Measurements from ENCODE around the gene TBC1D8. TPM values are rescaled to one million over a fixed set of nuclear protein-coding genes. Genes with fewer than 3 reads are reported as not detected.
A peak's percentile ranks its signal among the peaks of the same experiment; 100 is the strongest.

Gene TBC1D8
- total and polyA plus RNA-seq, 2 of the 13 experiments (the other 11 are each of a cell fraction or from before 2014, with no cell fraction given): 45.1 to 95.4 TPM

- in situ Hi-C loops (cut with HindIII; ENCODE audit: extremely low pct_ligation_motif_present, low pct_unique_long_range_greater_than_20kb): no loop called here
- CTCF ChIA-PET (ENCODE audit: low intra/inter-chr PET ratio, low total read pairs): no interaction called here
- no peak for DNase-seq (ENCODE audit: low spot score)
Measured at GRCh38 chr2:101114268-101114783, 36.9 kb downstream of the TBC1D8 start.

GRCh38 chr2:101113441-101114267, 37.5 kb downstream of the TBC1D8 start:
- peak; percentile 88 for DNase-seq (ENCODE audit: low spot score)
- no peak for ATAC-seq
- Histone ChIP-seq H3K36me3 (replicated peaks in 1 of 2; ENCODE audit: control insufficient read depth in 1 of 2, insufficient read depth in 2 of 2, low read length in 2 of 2) (peaks cover 0 to 7% of the 10 kb centered on the region in 2 experiments; a peak in 2 of 5 replicates), H2AFZ (ENCODE audit: low read length) (no peak overlapping the region), H3K4me2 (ENCODE audit: low read depth, low read length) (peak overlapping the region; percentile 67), H3K9me3 (ENCODE audit: low read length) (no peaks in the 10 kb centered on the region), H3K4me3 (replicated peaks in 1 of 3; ENCODE audit: insufficient read depth in 1 of 3, low read depth in 2 of 3, low read length in 3 of 3) (peak overlapping the region in 1 of 3 experiments; percentile 13; a peak in 1 of 6 replicates), H3K4me1 (ENCODE audit: insufficient read depth, low read length) (peaks cover 96% of the 10 kb centered on the region), H4K20me1 (ENCODE audit: insufficient read depth, low read length) (peaks cover 21% of the 10 kb centered on the region; the same call in 1 of the 2 replicates), H3K27ac (ENCODE audit: extremely low read length, insufficient read depth, low read length) (peak overlapping the region; percentile 100), H3K79me2 (ENCODE audit: insufficient read depth, low read length) (peaks cover 85% of the 10 kb centered on the region), H3K27me3 (ENCODE audit: control insufficient read depth in 1 of 2, insufficient read depth in 2 of 2, low read length in 2 of 2) (no peaks in the 10 kb centered on the region), H3K9ac (ENCODE audit: insufficient read depth, low read depth, low read length) (peak overlapping the region; percentile 48)
- 20% methylated on average over 10 of the region's 10 CpGs for WGBS (ENCODE audit: low lambda C conversion rate)
- POLR2A ChIA-PET: interaction anchor here (0.7 to 3.3 kb wide), 5 partner anchors 12 to 112 kb away, joined by 3 to 18 read pairs (median 4); partner anchors contain the start of gene RPL31
- in situ Hi-C loops (cut with HindIII; ENCODE audit: extremely low pct_ligation_motif_present, low pct_unique_long_range_greater_than_20kb) (no loop called here), intact Hi-C loops (cut with micrococcal nuclease; ENCODE audit: unreplicated experiment) (no loop called here)
- CTCF ChIA-PET (ENCODE audit: low intra/inter-chr PET ratio, low total read pairs): no interaction called here
- FAIRE-seq: peak; percentile 44
- no TSS peak for BruUV-seq (replicated peaks)
- TF ChIP-seq FOXK2 (IDR thresholded peaks at IDR 0.05) (no peak), ZBTB7B (CRISPR knock-in tag; IDR thresholded peaks at IDR 0.05) (peak; percentile 57; the same call in 1 of the 2 replicates), ZNF280D (CRISPR knock-in tag; IDR thresholded peaks at IDR 0.05) (0 out of 2 replicates have a peak, but pooled peaks have one; percentile 72), SSRP1 (CRISPR knock-in tag; IDR thresholded peaks at IDR 0.05) (peak; percentile 95)

More at GRCh38 chr2:101114268-101114783, 36.9 kb downstream of the TBC1D8 start:
- POLR2A ChIA-PET: interaction anchor here (0.7 to 3.3 kb wide), 5 partner anchors 12 to 112 kb away, joined by 3 to 18 read pairs (median 4); partner anchors contain the start of gene RPL31
- H3K4me2 ChIP-seq (ENCODE audit: low read depth, low read length): peak overlapping the region; percentile 67
- H3K79me2 ChIP-seq (ENCODE audit: insufficient read depth, low read length): peaks cover 85% of the 10 kb centered on the region
- intact Hi-C loops (cut with micrococcal nuclease; ENCODE audit: unreplicated experiment): no loop called here
- TF ChIP-seq MTERF4 (CRISPR knock-in tag; IDR thresholded peaks at IDR 0.05) (0 out of 2 replicates have a peak, but pooled peaks have one; percentile 4), ZNF589 (CRISPR knock-in tag; conservative IDR thresholded peaks at IDR 0.05) (no peak)
- H3K27ac ChIP-seq (ENCODE audit: extremely low read length, insufficient read depth, low read length): peak overlapping the region; percentile 100
- H3K9ac ChIP-seq (ENCODE audit: insufficient read depth, low read depth, low read length): peak overlapping the region; percentile 18; the same call in 1 of the 2 replicates
- 90% methylated on average over 5 of the region's 5 CpGs for WGBS (ENCODE audit: low lambda C conversion rate)
- no peak overlapping the region for H2AFZ ChIP-seq (ENCODE audit: low read length)
- peaks cover 0 to 7% of the 10 kb centered on the region in 2 experiments; a peak in 2 of 5 replicates for H3K36me3 ChIP-seq (replicated peaks in 1 of 2; ENCODE audit: control insufficient read depth in 1 of 2, insufficient read depth in 2 of 2, low read length in 2 of 2)
- no TSS peak for BruUV-seq (replicated peaks)
- no peak for FAIRE-seq
- H3K27me3 ChIP-seq (ENCODE audit: control insufficient read depth in 1 of 2, insufficient read depth in 2 of 2, low read length in 2 of 2): no peaks in the 10 kb centered on the region
- no peaks in the 10 kb centered on the region for H3K9me3 ChIP-seq (ENCODE audit: low read length)
- no peak for ATAC-seq
- peaks cover 16% of the 10 kb centered on the region; the same call in 1 of the 2 replicates for H4K20me1 ChIP-seq (ENCODE audit: insufficient read depth, low read length)
- H3K4me3 ChIP-seq (replicated peaks in 1 of 3; ENCODE audit: insufficient read depth in 1 of 3, low read depth in 2 of 3, low read length in 3 of 3): no peak overlapping the region
- H3K4me1 ChIP-seq (ENCODE audit: insufficient read depth, low read length): peaks cover 97% of the 10 kb centered on the region

Measured in HepG2 (cell line).